HG02870 (cell line): ENCODE results near the gene GPR155.
A peak's percentile ranks its signal among the peaks of the same experiment; 100 is the strongest.
"Not testable (repeated sequence)": the region's sequence is repeated elsewhere in the genome, so short reads cannot be mapped to it uniquely, and the experiment has no call there.

Source experiments
- ATAC-seq: cut with Tn5 transposase; IDR thresholded peaks from one replicate; pipeline ENCODE4 v1.9.1; 2021; ENCODE audit warnings: mild to moderate bottlenecking, moderate library complexity; ENCODE audit not compliant: unreplicated experiment

GPR155 gene

GRCh38 chr2:174442546-174443510 is 44.0 kb downstream of the GPR155 start:
- ATAC-seq = no peak

- no peak for ATAC-seq
These were observed 46.9 kb downstream of the GPR155 start for GRCh38 chr2:174439950-174440349.

- ATAC-seq = no peak
These were observed 47.5 kb downstream of the GPR155 start for GRCh38 chr2:174439323-174439722.

- no peak for ATAC-seq
These were observed 48.5 kb downstream of the GPR155 start for GRCh38 chr2:174438146-174438886.

- ATAC-seq = no peak
These were observed 50.5 kb downstream of the GPR155 start for GRCh38 chr2:174436351-174436750.

- no peak for ATAC-seq
These were observed 54.9 kb downstream of the GPR155 start for GRCh38 chr2:174431902-174432301.

- no peak for ATAC-seq
These were observed 56.8 kb downstream of the GPR155 start for GRCh38 chr2:174430066-174430465.

- no peak for ATAC-seq
These were observed 58.6 kb downstream of the GPR155 start for GRCh38 chr2:174428214-174428613.

- no peak for ATAC-seq
These were observed 74.6 kb downstream of the GPR155 start for GRCh38 chr2:174412256-174412655.

- ATAC-seq = not testable (repeated sequence)
These were observed 76.8 kb downstream of the GPR155 start for GRCh38 chr2:174410039-174410438.

- ATAC-seq = no peak
These were observed 83.2 kb downstream of the GPR155 start for GRCh38 chr2:174403628-174404027.

- no peak for ATAC-seq
These were observed 86.0 kb downstream of the GPR155 start for GRCh38 chr2:174400853-174401252.

GRCh38 chr2:174399171-174399570 is 87.7 kb downstream of the GPR155 start:
- no peak for ATAC-seq

- no peak for ATAC-seq
These were observed 89.1 kb downstream of the GPR155 start for GRCh38 chr2:174397773-174398172.

- peak; percentile 18 for ATAC-seq
These were observed 90.7 kb downstream of the GPR155 start for GRCh38 chr2:174395969-174396630.

- peak; percentile 94 for ATAC-seq
These were observed 91.4 kb downstream of the GPR155 start, which contains the start of gene SCRN3 for GRCh38 chr2:174395284-174395968. Gene SCRN3 (plus strand): TSS chr2:174395730. CDS start chr2:174398284, 2,554 bp downstream.

GRCh38 chr2:174392706-174393105 is 94.1 kb downstream of the GPR155 start:
- no peak for ATAC-seq

- ATAC-seq = not testable (repeated sequence)
These were observed 96.5 kb downstream of the GPR155 start for GRCh38 chr2:174390303-174390702.

GRCh38 chr2:174389542-174389941 is 97.3 kb downstream of the GPR155 start:
- no peak for ATAC-seq

GRCh38 chr2:174388706-174389105 is 98.1 kb downstream of the GPR155 start:
- not testable (repeated sequence) for ATAC-seq

- ATAC-seq = no peak
These were observed 101.6 kb downstream of the GPR155 start for GRCh38 chr2:174385201-174385600.
